GM18867 (cell line): Measurements from ENCODE around the gene FASTKD2.
A peak's percentile ranks its signal among the peaks of the same experiment; 100 is the strongest.

Experiments
- ATAC-seq: cut with Tn5 transposase; IDR thresholded peaks from one replicate; pipeline ENCODE4 v1.9.1; 2021; ENCODE audit warnings: mild to moderate bottlenecking, moderate library complexity; ENCODE audit not compliant: unreplicated experiment

Gene FASTKD2

GRCh38 chr2:206765242-206766056, at the start of gene FASTKD2, which contains the start of gene MDH1B:
TSS of gene FASTKD2 (plus strand) at chr2:206765606. CDS start at chr2:206766694, 1,088 bp downstream.
TSS of gene MDH1B (minus strand) at chr2:206765328. CDS start at chr2:206765271, 57 bp downstream.
- ATAC-seq = peak; percentile 92

- ATAC-seq = no peak
Measured at GRCh38 chr2:206716623-206717022, 48.8 kb upstream of the FASTKD2 start.

GRCh38 chr2:206718296-206718695, 47.1 kb upstream of the FASTKD2 start, which contains the start of gene DYTN:
TSS of gene DYTN (minus strand) at chr2:206718396. CDS start at chr2:206718279, 117 bp downstream.
- peak; percentile 37 for ATAC-seq

GRCh38 chr2:206721256-206721920, 44.0 kb upstream of the FASTKD2 start:
- ATAC-seq = peak; percentile 83

GRCh38 chr2:206723288-206723687, 42.1 kb upstream of the FASTKD2 start:
- ATAC-seq = no peak

- no peak for ATAC-seq
Measured at GRCh38 chr2:206727287-206727686, 38.1 kb upstream of the FASTKD2 start.

GRCh38 chr2:206728277-206729199, 36.9 kb upstream of the FASTKD2 start:
- ATAC-seq = no peak

GRCh38 chr2:206733341-206733740, 32.1 kb upstream of the FASTKD2 start:
- ATAC-seq = no peak

GRCh38 chr2:206736935-206737334, 28.5 kb upstream of the FASTKD2 start:
- no peak for ATAC-seq

GRCh38 chr2:206739271-206739670, 26.1 kb upstream of the FASTKD2 start:
- ATAC-seq = no peak

GRCh38 chr2:206740800-206741199, 24.6 kb upstream of the FASTKD2 start:
- no peak for ATAC-seq

GRCh38 chr2:206756816-206757215, 8.6 kb upstream of the FASTKD2 start:
- ATAC-seq = no peak

GRCh38 chr2:206764673-206765241, 649 bp upstream of the FASTKD2 start:
- peak; percentile 1 for ATAC-seq

GRCh38 chr2:206766057-206766930, 888 bp downstream of the FASTKD2 start:
- ATAC-seq = no peak

GRCh38 chr2:206774871-206775270, 9.5 kb downstream of the FASTKD2 start:
- no peak for ATAC-seq

GRCh38 chr2:206776432-206776831, 11.0 kb downstream of the FASTKD2 start:
- no peak for ATAC-seq

GRCh38 chr2:206780671-206781070, 15.3 kb downstream of the FASTKD2 start:
- no peak for ATAC-seq

GRCh38 chr2:206783718-206784117, 18.3 kb downstream of the FASTKD2 start:
- no peak for ATAC-seq

GRCh38 chr2:206784559-206785353, 19.4 kb downstream of the FASTKD2 start:
- ATAC-seq = no peak
